DND-41 (cell line): Measurements from ENCODE around the gene CCDC51.

Experiments used
- CTCF ChIP-seq: IDR thresholded peaks from 2 replicates; pipeline ENCODE4 v1.5.1; 2012; ENCODE audit warnings: borderline replicate concordance, low read length, moderate library complexity, mild to moderate bottlenecking; ENCODE audit not compliant: poor library complexity, severe bottlenecking; ENCODE audit errors: extremely low read depth
- EZH2 ChIP-seq: IDR thresholded peaks from 3 replicates; pipeline ENCODE4 v1.6.1; 2012; ENCODE audit warnings: borderline replicate concordance, low read depth, mild to moderate bottlenecking, moderate library complexity, low read length, inconsistent platforms; ENCODE audit not compliant: severe bottlenecking

DNA sequence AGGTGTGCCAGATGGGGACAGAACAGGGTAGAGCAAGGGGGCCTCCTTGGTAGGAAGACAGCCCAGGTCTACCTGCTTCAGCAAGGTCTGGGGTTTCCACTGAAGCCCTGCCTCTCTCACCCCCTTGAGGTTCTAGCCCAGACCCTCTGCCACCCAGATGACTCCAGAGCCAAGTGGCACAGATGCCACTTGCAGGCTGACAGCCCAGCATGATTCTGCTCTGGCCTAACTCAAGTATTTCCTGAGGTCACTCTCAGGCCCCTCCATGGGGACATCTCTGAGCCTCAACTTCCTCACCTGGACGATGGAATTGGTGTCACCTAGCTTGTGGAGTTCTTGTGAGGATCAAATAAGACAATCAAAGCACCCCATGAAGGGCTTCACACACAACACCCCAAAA, 33.9 kb downstream of the CCDC51 start:
- TF ChIP-seq CTCF (no peak), EZH2 (no peak)
